ENCODE results near the gene ZFHX3.

ZFHX3 gene

GRCh38 chr16:72956124-72957064, 91.5 kb downstream of the ZFHX3 start:
- no peaks in the 10 kb centered on the region for H3K36me3 ChIP-seq
- H3K27me3 ChIP-seq, result no peaks in the 10 kb centered on the region
- H3K27ac ChIP-seq, result no peak overlapping the region
- H3K4me1 ChIP-seq (ENCODE audit: control insufficient read depth in 1 of 2, insufficient read depth in 1 of 2, low read depth in 1 of 2, low read length in 1 of 2), result no peaks in the 10 kb centered on the region
- no peak for TF ChIP-seq CTCF (IDR thresholded peaks at IDR 0.05)
- no peak overlapping the region for H3K4me3 ChIP-seq (ENCODE audit: low read depth in 1 of 2, low read length in 1 of 2)
- H3K9me3 ChIP-seq, result no peaks in the 10 kb centered on the region

- TF ChIP-seq CTCF (IDR thresholded peaks at IDR 0.05), result no peak
- Histone ChIP-seq H3K27me3 (no peaks in the 10 kb centered on the region), H3K9me3 (no peaks in the 10 kb centered on the region), H3K36me3 (no peaks in the 10 kb centered on the region), H3K4me1 (ENCODE audit: control insufficient read depth in 1 of 2, insufficient read depth in 1 of 2, low read depth in 1 of 2, low read length in 1 of 2) (no peaks in the 10 kb centered on the region), H3K27ac (no peak overlapping the region), H3K4me3 (ENCODE audit: low read depth in 1 of 2, low read length in 1 of 2) (no peak overlapping the region)
Measured at GRCh38 chr16:72952811-72953271, 95.1 kb downstream of the ZFHX3 start.

GRCh38 chr16:72952404-72952803, 95.5 kb downstream of the ZFHX3 start:
- Histone ChIP-seq H3K4me1 (ENCODE audit: control insufficient read depth in 1 of 2, insufficient read depth in 1 of 2, low read depth in 1 of 2, low read length in 1 of 2) (no peaks in the 10 kb centered on the region), H3K27me3 (no peaks in the 10 kb centered on the region), H3K36me3 (no peaks in the 10 kb centered on the region), H3K9me3 (no peaks in the 10 kb centered on the region), H3K27ac (no peak overlapping the region), H3K4me3 (ENCODE audit: low read depth in 1 of 2, low read length in 1 of 2) (no peak overlapping the region)
- TF ChIP-seq CTCF (IDR thresholded peaks at IDR 0.05), result no peak

- no peaks in the 10 kb centered on the region for H3K27me3 ChIP-seq
- no peaks in the 10 kb centered on the region for H3K4me1 ChIP-seq (ENCODE audit: control insufficient read depth in 1 of 2, insufficient read depth in 1 of 2, low read depth in 1 of 2, low read length in 1 of 2)
- H3K4me3 ChIP-seq (ENCODE audit: low read depth in 1 of 2, low read length in 1 of 2), result no peak overlapping the region
- no peaks in the 10 kb centered on the region for H3K36me3 ChIP-seq
- TF ChIP-seq CTCF (IDR thresholded peaks at IDR 0.05), result no peak
- no peaks in the 10 kb centered on the region for H3K9me3 ChIP-seq
- no peak overlapping the region for H3K27ac ChIP-seq
Measured at GRCh38 chr16:72951916-72952315, 96.0 kb downstream of the ZFHX3 start.

- H3K27ac ChIP-seq, result no peak overlapping the region
- H3K27me3 ChIP-seq, result no peaks in the 10 kb centered on the region
- no peaks in the 10 kb centered on the region for H3K4me1 ChIP-seq (ENCODE audit: control insufficient read depth in 1 of 2, insufficient read depth in 1 of 2, low read depth in 1 of 2, low read length in 1 of 2)
- H3K4me3 ChIP-seq (ENCODE audit: low read depth in 1 of 2, low read length in 1 of 2), result no peak overlapping the region
- TF ChIP-seq CTCF (IDR thresholded peaks at IDR 0.05), result no peak
- H3K9me3 ChIP-seq, result no peaks in the 10 kb centered on the region
- no peaks in the 10 kb centered on the region for H3K36me3 ChIP-seq
Measured at GRCh38 chr16:72950669-72951068, 97.3 kb downstream of the ZFHX3 start.
